ENCODE results near the gene ANKRD40.
"Not testable (repeated sequence)": the region's sequence is repeated elsewhere in the genome, so short reads cannot be mapped to it uniquely, and the experiment has no call there.

ANKRD40 gene

DNA sequence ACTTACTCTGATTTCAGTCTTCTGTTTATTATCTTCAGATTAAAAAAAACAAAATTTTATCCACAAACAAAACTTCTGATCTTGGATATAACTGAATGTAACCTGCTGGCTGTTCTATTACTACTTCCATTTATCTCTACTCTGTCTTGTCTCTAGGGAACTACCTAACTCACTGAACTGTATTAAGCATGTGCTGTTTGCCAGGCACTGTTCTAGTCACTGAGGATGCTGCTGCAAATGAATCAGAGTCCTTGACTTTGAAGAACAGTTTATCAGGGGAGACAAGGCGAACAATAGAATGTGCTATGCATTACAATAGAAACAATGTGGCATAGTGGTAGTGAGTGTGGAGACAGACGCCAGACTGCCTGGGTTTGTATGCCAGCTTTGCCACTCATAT, 2.3 kb upstream of the ANKRD40 start:
- DNase-seq, result no peak

DNA sequence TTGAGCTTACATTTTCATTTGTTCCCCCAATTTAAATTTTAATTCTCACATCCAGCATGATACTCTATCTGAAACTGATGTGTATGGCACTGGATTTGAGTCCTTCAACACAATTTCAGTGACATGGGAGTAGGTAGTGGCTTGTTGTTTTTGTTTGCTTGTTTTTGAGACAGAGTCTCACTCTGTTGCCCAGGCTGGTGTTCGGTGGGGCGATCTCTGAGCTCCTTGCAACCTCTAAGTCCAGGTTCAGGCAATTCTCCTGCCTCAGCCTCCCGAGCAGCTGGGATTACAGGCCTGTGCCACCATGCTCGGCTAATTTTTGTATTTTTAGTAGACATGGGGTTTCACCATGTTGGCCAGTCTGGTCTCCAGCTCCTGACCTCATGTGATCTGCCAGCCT, 1.3 kb upstream of the ANKRD40 start:
- DNase-seq, result not testable (repeated sequence)

DNA sequence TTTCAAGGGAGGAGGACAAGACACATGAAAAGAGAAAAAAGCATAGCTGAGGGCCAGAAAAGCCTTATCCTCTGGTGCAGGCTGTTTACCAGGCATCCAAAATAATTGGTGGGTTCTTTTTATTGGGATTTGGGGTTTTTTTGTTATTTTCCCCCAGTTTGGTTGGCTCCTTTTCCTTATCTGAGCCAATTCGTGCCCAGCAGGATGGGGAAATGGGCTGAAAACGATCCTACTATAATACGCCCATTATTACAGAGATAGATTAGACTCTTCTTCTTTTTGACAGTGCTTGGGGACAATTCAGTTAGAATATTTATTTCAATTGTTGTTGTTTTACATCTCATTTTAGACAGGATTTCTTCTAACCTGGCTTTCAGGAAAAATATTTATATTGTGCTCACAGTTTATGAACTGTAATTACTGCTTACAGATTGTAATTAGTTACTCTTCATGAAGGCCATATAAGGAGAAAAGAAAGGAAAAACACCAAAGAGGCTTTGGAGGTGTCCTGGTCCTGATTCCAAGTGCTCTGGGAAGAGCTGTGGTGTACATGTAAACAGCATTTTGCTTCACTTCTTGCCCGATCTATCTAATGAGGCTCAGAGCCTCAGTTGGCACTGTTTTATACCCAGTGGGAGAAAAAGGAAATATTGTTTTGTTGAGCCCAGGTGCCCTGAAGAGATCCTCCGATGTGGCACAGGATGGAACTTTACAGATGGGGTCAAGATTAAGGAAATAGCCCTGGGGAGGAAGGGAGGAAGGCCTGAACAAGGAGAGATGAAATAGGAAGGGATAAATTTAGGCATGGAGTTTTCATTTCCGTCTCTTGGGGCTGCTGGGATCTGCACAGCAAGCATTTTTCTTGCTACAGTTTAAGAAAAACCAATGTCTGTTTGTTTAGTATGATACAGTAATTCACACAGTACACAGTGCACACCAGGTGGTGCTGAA, 611 bp upstream of the ANKRD40 start:
- no peak for DNase-seq

DNA sequence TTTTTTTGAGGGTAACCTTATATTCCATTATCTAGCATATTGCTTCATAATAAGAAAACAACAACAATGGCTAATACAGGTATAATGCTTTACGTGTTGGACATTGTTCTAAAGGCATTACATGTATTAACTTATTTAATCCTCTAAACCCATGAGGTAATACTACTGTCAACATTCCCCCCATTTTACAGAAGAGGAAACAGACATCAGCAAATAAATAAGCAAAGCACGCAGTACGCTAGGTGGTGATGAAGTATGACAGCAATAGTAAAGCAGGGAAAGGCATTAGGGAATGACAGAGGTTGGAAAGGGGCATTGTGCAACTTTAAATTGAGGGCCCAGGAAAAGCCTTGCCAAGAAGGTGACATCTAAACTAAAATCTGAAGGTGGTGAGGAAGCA, 4.6 kb downstream of the ANKRD40 start:
- no peak for DNase-seq

DNA sequence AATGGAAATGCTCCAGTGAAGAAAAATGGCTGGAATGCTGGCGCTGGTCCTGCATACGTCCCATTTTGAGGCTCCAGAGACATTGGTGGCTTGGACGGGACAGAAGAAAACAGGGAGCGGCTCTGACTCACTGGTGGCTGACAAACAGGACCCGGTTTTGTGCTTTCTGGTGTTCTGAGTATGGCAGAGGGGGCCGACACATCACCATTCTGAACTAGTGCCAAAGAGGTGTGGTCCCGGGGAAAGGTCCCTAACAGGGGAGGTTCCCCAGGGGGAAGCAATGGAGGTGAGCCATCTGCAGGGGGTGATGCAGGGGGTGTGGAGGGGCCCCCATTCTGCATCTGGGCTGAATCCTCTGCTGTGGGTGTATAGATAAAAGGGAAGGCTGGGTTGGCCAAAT, 8.3 kb downstream of the ANKRD40 start:
- no peak for DNase-seq

DNA sequence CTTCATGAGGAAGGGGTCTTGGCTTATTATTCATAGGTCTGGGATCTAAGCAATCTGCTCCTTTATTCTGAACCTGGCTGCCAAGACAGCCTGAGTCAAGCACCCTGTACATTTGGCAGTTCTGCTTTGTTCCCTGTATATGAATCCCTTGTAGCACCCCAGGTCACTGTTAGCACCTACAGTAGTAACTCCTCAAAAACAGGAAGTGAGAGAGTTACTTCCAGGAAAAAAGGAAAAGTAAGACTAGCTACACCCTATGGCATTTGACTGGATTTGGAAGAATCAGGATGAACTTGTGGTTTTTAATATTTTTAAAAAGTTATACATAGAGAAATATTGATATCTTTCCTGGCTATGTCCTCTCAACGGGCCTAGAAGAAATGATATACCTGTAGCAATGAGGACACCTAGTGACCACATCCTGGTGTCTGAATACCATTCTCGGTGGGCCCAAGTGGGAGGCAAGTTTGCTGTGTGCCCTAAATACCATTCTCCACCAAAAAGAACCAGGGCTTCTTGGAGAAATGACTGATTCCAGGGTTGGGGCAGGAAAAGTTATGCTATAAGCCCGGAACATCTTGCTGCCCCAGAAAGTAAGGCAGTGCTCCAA, 9.9 kb downstream of the ANKRD40 start:
- DNase-seq, result no peak

DNA sequence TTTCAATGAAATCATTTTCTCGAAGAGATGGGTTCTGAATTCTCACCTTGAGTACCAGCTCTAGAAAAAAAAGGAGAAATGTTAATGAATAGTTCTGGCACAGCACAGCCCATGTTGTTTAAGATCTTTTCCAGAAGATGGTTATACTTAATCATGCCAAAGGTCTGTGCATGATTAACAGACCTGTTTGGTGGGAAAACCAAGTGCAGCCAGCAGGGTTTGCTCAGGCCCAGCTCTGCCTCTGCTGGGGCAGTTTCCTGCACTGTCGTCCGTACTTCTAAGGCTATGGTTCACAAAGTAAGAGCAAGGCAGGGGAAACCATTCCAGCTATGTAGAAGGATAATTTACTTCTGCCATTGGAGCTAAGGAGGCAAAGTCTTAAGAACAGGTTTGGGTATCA, 10.7 kb downstream of the ANKRD40 start:
- DNase-seq, result no peak

DNA sequence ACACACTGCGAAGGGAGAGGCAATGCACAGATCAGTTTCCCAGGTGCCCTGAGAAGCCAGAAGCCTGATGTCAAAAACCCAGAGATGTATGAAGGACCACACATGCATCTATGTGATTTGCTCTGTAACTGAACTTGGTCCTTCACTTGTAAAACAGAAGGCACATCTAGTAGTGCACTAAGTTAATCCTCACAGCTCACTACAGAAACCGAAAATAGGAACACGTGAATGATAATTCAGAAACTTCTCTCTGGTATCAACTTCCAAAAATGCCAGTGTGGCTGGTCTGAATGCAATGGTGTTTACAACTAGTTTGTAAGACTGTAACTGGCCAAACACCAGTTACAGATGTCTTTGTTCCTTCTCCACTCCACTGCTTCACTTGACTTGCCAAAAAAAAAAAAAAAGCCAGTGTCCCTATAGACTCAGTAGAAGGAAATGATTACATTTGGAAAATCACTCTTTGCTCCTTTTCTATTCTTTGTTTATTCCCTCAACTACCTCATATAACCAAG, 11.3 kb downstream of the ANKRD40 start:
- no peak for DNase-seq

DNA sequence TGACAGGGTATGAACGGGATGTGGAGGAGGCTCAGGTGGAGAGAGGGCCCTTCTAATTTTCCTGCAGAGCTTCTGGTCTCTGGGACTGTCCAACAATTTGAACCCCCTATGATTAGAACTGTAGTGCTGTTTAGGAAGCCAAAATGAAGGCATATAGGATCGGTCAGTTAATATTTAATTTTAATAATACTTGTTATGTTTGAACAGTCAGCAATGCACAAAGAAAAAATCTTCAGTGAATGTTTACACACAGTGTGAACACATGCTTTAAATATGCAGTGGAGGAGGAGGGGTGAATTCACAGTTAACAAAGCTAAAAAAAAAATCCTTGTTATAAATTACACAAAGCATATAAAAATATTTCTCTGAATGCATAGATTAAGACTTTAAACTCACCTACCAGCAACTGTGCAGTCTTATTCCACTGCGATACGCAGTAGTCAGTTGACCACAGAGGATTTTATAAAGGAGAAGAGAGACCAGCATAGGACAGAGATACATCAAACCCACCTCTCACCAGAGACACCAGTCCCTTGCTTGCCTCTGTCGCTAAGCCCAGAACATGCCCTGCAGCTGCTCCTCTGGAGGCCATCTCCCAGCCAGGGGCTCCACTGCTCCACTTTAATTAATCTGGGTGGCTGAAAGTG, 14.6 kb downstream of the ANKRD40 start:
- no peak for DNase-seq

DNA sequence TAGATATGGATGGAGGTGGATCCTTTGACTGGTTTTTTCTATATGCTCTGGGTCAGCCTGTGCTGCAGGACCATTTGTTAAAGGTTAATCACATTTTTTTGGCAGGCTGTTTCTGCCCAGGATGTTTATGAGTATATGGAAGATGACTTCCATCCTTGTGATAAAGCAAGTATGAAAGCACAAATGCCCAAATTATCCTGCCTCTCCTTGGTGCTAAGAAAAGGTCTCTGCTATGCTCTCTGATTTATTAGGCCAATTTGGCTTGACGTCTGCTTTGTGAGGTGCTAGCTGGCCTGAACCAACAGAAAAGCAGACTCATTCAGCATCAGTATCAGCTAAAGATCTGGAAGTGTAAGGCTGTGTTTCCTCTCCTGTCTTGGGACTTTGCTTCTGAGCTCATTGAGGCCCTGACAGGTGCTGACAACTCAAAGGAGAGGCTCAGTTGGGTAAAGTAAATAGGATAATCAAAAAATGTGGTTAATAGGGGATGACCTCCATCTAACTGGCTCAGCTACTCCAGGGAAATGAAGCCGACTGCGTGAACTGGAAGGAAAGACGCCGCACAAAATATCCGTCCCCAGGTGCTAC, 15.2 kb downstream of the ANKRD40 start:
- no peak for DNase-seq

DNA sequence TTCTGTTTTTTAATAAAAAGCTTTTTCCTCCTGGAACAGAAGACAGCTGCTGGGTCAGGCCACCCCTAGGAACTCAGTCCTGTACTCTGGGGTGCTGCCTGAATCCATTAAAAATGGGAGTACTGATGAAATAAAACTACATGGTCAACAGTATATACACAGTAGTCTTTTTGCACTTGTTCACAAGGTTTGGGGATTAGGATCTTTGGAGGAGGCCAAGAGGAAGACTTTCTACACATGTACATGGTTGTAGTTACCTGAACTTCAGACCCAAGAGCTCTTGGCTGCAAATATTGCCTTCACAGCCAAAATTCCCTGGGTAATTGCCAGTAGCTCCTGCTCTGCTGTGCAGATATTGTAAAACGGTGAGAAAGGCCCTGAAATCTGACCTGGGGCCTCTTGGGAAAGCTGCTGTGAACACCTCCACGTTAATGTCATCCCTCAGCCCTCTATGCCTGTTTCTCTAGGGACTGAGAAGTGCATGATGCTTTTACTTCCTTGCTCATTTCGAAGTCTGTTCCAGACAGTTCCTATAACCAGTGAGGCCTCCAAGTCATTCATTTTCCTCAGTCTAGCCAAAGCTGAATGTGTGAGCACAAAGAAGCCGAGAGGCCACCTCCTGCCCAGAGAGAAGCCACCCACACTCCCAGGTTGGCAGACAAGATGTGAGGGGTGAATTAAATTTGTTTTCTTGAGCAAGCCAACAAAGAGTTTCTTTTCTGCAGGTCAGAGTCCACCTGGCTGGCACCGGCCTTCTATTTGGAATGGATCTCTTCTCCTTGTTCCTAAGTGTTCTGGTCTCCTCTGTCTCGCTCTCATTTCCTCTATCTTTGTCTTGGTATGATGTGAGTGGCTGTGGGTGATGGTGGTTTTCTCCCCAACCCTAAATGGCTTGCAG, 15.9 kb downstream of the ANKRD40 start:
- DNase-seq, result no peak

DNA sequence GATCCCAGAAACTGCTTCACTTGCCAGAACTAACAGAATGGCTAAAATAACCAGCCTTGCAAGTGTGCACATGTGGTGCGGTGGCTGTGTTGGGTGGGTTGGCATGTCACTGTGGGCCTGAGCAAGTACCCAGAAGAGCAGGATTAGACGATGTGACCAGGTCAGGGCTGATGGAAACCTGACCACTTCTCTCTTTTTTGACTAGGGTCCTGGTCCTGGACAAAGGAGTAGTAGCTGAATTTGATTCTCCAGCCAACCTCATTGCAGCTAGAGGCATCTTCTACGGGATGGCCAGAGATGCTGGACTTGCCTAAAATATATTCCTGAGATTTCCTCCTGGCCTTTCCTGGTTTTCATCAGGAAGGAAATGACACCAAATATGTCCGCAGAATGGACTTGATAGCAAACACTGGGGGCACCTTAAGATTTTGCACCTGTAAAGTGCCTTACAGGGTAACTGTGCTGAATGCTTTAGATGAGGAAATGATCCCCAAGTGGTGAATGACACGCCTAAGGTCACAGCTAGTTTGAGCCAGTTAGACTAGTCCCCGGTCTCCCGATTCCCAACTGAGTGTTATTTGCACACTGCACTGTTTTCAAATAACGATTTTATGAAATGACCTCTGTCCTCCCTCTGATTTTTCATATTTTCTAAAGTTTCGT, 16.7 kb downstream of the ANKRD40 start:
- no peak for DNase-seq

DNA sequence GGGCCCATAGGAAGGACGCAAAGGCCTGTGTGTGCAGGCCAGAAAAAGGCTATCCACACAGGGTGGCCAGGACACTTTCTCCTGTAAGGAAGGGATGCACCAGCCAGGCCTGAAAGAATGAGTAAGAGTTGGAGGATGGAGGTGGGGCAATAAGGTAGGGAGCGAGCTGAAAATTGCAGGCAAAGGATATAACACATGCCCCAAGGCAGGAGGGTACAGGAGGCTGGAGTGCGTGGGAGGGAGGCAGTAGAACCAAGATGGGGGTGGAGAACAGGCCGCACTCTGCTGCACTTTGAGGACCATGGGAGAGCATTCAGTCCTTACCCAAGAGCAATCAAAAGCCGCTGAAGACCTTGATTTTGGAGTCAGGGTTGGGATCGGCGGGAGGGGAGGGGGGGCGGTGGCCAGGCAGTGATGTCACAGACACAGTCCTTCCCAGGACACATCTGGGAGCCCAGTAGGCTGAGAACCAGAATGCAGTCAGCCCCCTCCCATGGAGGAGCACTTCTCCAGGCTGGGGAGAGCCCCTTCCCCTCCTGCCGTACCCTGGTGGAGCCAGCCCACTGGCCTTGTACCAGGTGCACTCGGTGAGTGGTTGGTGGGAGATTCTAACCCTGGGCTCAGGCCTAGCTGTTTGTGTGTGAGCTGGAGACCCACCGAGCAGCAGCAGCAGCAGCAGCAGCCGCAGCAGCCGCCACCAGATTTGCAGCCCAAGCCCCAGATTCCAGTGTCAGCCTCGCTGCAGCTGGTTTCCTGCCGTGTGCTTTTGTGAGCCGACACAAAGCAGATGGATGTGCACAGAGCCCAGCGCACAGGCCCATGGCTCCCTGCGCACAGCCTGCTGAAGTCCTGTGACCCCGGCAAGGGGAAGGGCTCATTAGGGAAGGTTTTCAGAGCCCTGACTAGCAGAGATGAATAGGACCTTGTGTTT, 17.5 kb downstream of the ANKRD40 start:
- no peak for DNase-seq

DNA sequence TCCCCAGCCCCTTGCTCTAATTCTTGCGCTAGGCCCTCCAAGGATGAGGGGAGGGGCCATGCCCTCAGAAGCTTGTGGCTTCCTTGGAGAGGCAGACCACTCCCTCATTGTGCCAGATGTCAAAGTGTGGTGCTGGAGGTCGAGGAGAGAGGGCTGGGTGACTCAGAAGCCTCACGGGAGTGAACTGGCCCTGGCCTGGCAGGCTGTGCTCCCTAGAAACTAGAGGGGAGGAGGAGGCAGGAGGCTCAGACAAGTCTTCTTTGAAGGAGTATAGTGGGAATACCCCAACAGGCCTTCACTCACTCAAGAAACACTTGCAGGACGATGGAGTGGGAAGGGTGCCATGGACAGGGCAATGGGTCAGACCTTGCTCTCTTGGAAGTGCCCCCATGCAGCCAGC, 18.5 kb downstream of the ANKRD40 start:
- no peak for DNase-seq

DNA sequence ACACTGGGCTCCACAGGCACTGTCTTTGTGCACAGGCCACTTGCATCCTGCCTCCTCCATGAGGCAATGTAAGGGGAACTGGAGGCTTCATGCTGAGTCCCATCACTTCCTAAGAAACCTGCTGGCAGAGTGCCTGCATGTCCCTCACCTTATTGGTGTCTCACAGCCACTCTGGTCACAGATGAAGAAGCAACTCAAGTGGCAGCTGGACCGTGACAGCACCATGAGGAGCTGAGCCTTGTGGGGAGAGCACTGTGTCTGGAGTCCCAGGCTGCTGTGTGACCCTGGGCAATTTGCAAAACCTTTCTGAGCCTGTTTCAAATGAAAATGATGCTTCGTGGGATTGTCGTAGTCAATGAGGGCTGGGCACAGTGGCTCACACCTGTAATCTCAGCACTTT, 19.5 kb downstream of the ANKRD40 start:
- DNase-seq, result no peak

DNA sequence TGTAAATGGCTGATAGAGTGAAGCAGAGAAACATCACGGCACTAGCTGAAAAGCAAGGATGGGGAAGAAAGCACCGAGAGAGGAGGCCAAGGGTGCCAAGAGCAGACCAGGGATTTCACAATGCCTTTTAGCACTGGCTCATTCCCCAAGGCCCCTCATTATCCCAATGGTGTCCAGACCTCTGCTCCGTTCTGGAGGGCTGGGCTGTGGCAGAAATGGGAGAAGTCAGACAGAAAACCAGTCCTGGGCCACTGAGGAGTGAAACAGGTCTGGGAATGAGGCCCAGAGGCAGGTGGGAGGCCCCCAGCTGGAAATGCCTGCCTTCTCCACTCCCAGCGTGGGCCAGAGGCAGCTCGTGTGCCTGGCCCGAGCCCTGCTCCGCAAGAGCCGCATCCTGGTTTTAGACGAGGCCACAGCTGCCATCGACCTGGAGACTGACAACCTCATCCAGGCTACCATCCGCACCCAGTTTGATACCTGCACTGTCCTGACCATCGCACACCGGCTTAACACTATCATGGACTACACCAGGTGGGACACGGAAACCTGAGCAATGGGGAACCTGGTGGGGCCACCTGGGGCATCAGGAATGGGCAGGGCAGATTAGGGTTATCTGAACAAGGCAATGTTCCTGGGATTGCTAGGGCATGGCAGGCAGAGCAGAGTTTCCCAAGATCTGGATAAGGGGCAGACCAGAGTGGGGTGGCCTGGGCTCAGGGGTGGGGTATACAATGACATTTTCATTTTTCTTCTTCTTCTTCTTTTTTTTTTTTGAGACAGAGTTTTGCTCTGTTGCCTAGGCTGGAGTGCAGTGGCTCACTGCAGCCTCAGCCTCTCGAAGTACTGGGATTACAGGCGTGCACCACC, 20.3 kb downstream of the ANKRD40 start:
- no peak for DNase-seq

DNA sequence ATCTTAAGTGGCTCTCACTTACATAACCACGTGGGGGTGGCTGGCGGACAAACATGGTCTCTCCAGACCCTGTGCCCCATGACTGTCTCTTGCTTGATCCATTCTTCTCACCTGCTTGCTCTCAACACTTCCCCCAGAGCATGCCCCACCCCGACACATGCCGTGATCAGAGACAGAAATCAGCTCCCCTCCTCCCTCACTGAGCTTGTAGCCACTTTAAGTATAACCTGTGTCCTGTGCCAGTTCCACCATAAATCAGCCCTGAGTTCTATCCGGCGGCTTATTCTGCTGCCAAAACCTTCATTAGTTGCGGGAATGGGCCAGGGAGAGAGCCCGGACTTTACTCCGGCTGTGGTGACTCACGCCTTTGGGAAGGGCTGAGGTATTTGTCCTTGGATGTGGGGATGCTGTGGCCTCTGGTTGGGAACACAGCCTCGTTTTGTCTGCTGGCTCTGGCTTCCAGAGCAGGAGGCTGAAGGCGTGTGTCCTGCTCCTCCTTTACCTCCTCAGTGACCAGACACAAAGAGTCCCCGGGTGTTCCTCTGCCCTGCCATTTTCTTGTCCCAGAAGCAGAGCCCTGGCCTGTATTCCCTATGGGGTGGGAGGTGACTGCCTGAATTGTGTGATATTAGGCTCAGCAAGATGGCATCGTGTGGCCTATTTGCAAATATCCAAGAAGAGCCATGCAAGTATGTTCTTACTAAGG, 21.1 kb downstream of the ANKRD40 start:
- DNase-seq, result no peak

DNA sequence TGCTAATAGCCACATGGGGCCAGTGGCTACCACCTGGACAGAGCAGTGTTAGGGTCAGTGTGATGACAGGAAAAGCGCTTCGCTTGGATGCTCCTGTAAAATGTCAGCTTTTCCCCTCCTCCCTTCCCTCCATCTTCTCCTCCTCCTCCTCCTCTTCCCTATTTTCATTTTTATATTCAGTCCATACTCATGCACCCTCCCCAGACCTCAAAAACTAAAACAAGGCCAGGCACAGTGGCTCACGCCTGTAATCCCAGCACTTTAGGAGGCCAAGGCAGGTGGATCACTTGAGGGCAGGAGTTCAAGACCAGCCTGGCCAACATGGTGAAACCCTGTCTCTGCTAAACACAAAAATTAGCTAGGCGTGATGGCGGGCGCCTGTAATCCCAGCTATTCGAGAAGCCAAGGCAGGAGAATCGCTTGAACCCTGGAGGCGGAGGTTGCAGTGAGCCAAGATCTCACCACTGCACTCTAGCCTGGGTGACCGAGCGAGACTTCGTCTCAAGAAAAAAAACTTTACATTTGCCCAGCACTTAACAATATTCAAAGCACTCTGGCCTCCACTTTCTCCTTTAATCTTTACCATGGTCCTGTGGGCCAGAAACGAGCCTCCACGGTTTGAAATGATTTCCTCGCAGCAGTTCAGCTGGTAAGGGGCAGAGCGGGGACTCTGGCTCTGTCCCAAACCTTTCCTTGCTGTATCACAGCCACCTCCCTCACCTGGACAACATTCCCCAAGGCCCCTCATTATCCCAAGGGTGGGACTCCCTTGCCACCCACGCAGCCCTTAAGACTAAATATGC, 21.8 kb downstream of the ANKRD40 start:
- no peak for DNase-seq

All from activated CD4-positive, alpha-beta T cell treated with anti-CD3 and anti-CD28 coated beads for 1 hour (primary cell).